ENCODE data around the gene SYT2. TPM values are rescaled to one million over a fixed set of nuclear protein-coding genes. Genes with fewer than 3 reads are reported as not detected.

The SYT2 gene
- total and polyA plus RNA-seq, 12 donors = under 0.01 to 0.07 (median 0.02) TPM; not detected in 9

GRCh38 chr1:202665417-202665816 is 44.8 kb downstream of the SYT2 start:
- DNase-seq (no peak), ATAC-seq (no peak)
- Histone ChIP-seq H3K9me3 (no peaks in the 10 kb centered on the region), H3K4me1 (no peaks in the 10 kb centered on the region), H3K27ac (no peak overlapping the region), H3K4me3 (no peak overlapping the region), H3K27me3 (peaks cover 0 to 77% (median 36%) of the 10 kb centered on the region in 7 donors), H3K36me3 (no peaks in the 10 kb centered on the region)
- intact Hi-C loops (cut with DNase I) = no loop called here
- WGBS, 2 donors = 79 to 88% methylated on average over 3 of the region's 3 CpGs
- TF ChIP-seq CTCF (IDR thresholded peaks at IDR 0.05) = no peak

GRCh38 chr1:202664083-202664482 is 46.2 kb downstream of the SYT2 start:
- H3K27me3 ChIP-seq = peaks cover 0 to 90% (median 46%) of the 10 kb centered on the region in 7 donors
- no peak overlapping the region for H3K27ac ChIP-seq
- no peaks in the 10 kb centered on the region for H3K9me3 ChIP-seq
- intact Hi-C loops (cut with DNase I) = no loop called here
- no peak for TF ChIP-seq CTCF (IDR thresholded peaks at IDR 0.05)
- WGBS, 2 donors = 55 to 81% methylated on average over 1 of the region's 1 CpG
- DNase-seq = no peak
- H3K4me3 ChIP-seq = no peak overlapping the region
- no peak for ATAC-seq
- H3K4me1 ChIP-seq = no peaks in the 10 kb centered on the region
- no peaks in the 10 kb centered on the region for H3K36me3 ChIP-seq

- ATAC-seq = no peak
- DNase-seq = no peak
- intact Hi-C loops (cut with DNase I) = no loop called here
- Histone ChIP-seq H3K4me1 (no peaks in the 10 kb centered on the region), H3K4me3 (no peak overlapping the region), H3K36me3 (no peaks in the 10 kb centered on the region), H3K9me3 (no peaks in the 10 kb centered on the region), H3K27ac (no peak overlapping the region), H3K27me3 (peaks cover 0 to 94% (median 46%) of the 10 kb centered on the region in 7 donors)
- 74 to 75% methylated on average over 10 of the region's 10 CpGs for WGBS, 2 donors
- no peak for TF ChIP-seq CTCF (IDR thresholded peaks at IDR 0.05)
Measured at GRCh38 chr1:202663131-202663530, 47.1 kb downstream of the SYT2 start.

- ATAC-seq (no peak), DNase-seq (no peak)
- 51 to 54% methylated on average over 5 of the region's 5 CpGs for WGBS, 2 donors
- Histone ChIP-seq H3K36me3 (no peaks in the 10 kb centered on the region), H3K4me3 (no peak overlapping the region), H3K27me3 (peaks cover 0 to 96% (median 51%) of the 10 kb centered on the region in 7 donors), H3K9me3 (no peaks in the 10 kb centered on the region), H3K27ac (no peak overlapping the region), H3K4me1 (no peaks in the 10 kb centered on the region)
- intact Hi-C loops (cut with DNase I) = no loop called here
- TF ChIP-seq CTCF (IDR thresholded peaks at IDR 0.05) = no peak
Measured at GRCh38 chr1:202662081-202662480, 48.2 kb downstream of the SYT2 start.
